Measurements from ENCODE around the gene DVL2. TPM values are rescaled to one million over a fixed set of nuclear protein-coding genes. Genes with fewer than 3 reads are reported as not detected.

Gene DVL2
- total RNA-seq, 1 donor from 2014 or later = 93.9 TPM

GRCh38 chr17:7233701-7234082 is 625 bp downstream of the DVL2 start:
- Mint-ChIP-seq H3K4me3 (peak overlapping the region; percentile 100), H3K27me3 (no peaks in the 10 kb centered on the region), H3K4me1 (ENCODE audit: unreplicated experiment) (peaks cover 31% of the 10 kb centered on the region), H3K36me3 (peaks cover 28% of the 10 kb centered on the region), H3K27ac (peak overlapping the region; percentile 95), H3K9me3 (no peaks in the 10 kb centered on the region)
- TF ChIP-seq, protein P1, sequence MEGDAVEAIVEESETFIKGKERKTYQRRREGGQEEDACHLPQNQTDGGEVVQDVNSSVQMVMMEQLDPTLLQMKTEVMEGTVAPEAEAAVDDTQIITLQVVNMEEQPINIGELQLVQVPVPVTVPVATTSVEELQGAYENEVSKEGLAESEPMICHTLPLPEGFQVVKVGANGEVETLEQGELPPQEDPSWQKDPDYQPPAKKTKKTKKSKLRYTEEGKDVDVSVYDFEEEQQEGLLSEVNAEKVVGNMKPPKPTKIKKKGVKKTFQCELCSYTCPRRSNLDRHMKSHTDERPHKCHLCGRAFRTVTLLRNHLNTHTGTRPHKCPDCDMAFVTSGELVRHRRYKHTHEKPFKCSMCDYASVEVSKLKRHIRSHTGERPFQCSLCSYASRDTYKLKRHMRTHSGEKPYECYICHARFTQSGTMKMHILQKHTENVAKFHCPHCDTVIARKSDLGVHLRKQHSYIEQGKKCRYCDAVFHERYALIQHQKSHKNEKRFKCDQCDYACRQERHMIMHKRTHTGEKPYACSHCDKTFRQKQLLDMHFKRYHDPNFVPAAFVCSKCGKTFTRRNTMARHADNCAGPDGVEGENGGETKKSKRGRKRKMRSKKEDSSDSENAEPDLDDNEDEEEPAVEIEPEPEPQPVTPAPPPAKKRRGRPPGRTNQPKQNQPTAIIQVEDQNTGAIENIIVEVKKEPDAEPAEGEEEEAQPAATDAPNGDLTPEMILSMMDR (conservative IDR thresholded peaks at IDR 0.05) = no peak
- no peak for DNase-seq (ENCODE audit: extremely low spot score, unreplicated experiment)

- Mint-ChIP-seq H3K4me3 (peak overlapping the region; percentile 50), H3K9me3 (no peaks in the 10 kb centered on the region), H3K27me3 (no peaks in the 10 kb centered on the region), H3K36me3 (peaks cover 31% of the 10 kb centered on the region), H3K27ac (no peak overlapping the region), H3K4me1 (ENCODE audit: unreplicated experiment) (peaks cover 27% of the 10 kb centered on the region)
- DNase-seq (ENCODE audit: extremely low spot score, unreplicated experiment) = no peak
- TF ChIP-seq, protein P1 (conservative IDR thresholded peaks at IDR 0.05) = no peak
Measured at GRCh38 chr17:7232114-7232513, 2.2 kb downstream of the DVL2 start.

- peaks cover 21% of the 10 kb centered on the region for H3K36me3 Mint-ChIP-seq
- H3K4me3 Mint-ChIP-seq = no peak overlapping the region
- H3K27ac Mint-ChIP-seq = no peak overlapping the region
- no peak for DNase-seq (ENCODE audit: extremely low spot score, unreplicated experiment)
- no peaks in the 10 kb centered on the region for H3K9me3 Mint-ChIP-seq
- TF ChIP-seq, protein P1 (conservative IDR thresholded peaks at IDR 0.05) = no peak
- no peaks in the 10 kb centered on the region for H3K27me3 Mint-ChIP-seq
- peaks cover 17% of the 10 kb centered on the region for H3K4me1 Mint-ChIP-seq (ENCODE audit: unreplicated experiment)
Measured at GRCh38 chr17:7229504-7229903, 4.8 kb downstream of the DVL2 start.

DNA sequence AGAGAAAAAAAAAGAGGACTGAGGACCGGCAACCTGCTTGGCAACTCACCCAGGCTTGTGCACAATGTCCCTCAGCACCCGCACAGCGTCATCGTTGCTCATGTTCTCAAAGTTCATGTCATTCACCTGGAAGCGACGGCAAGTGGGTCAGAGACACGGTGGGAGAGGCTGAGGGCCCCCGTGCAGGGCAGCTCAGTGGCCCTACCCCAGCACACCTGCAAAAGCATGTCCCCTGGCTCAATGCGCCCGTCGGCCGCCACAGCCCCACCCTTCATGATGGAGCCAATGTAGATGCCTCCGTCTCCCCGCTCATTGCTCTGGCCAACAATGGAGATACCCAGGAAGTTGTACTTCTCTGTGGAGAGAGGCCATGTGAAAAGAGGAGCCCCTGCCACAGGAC is 5.4 kb downstream of the DVL2 start:
- Mint-ChIP-seq H3K27ac (no peak overlapping the region), H3K4me3 (no peak overlapping the region), H3K36me3 (peaks cover 22% of the 10 kb centered on the region), H3K9me3 (no peaks in the 10 kb centered on the region), H3K4me1 (ENCODE audit: unreplicated experiment) (peaks cover 17% of the 10 kb centered on the region), H3K27me3 (no peaks in the 10 kb centered on the region)
- DNase-seq (ENCODE audit: extremely low spot score, unreplicated experiment) = no peak
- TF ChIP-seq, protein P1 (conservative IDR thresholded peaks at IDR 0.05) = no peak

GRCh38 chr17:7226721-7227710 is 7.3 kb downstream of the DVL2 start:
- Mint-ChIP-seq H3K4me1 (ENCODE audit: unreplicated experiment) (peaks cover 2% of the 10 kb centered on the region), H3K36me3 (peaks cover 25% of the 10 kb centered on the region), H3K27me3 (no peaks in the 10 kb centered on the region), H3K27ac (no peak overlapping the region), H3K9me3 (no peaks in the 10 kb centered on the region), H3K4me3 (no peak overlapping the region)
- DNase-seq (ENCODE audit: extremely low spot score, unreplicated experiment) = no peak
- TF ChIP-seq, protein P1 (conservative IDR thresholded peaks at IDR 0.05) = no peak

Measured in type B pancreatic cell (in vitro differentiated cells).